K562 (cell line): ENCODE data around the gene TMEM185A. TPM values are rescaled to one million over a fixed set of nuclear protein-coding genes. Genes with fewer than 3 reads are reported as not detected.
"Not testable (repeated sequence)": the region's sequence is repeated elsewhere in the genome, so short reads cannot be mapped to it uniquely, and the experiment has no call there.

Source experiments
- ATAC-seq: fragments of 200-7000 bp; cut with Tn5 transposase; 3 replicates; pipeline ENCODE4 v1.9.1; 2020; ENCODE audit warnings: moderate library complexity
- BruUV-seq: library from RNA; stranded (reverse); fragments of 400-500 nt; replicated peaks from 2 replicates; lab custom pipeline; 2021; lab: Mats Ljungman, UMichigan
- CTCF ChIA-PET: fragments of 300-600 bp; formaldehyde crosslinking; extraction: SDS; loops from one replicate; lab custom pipeline; 2021; ENCODE audit warnings: low intra/inter-chr PET ratio; lab: Yijun Ruan, JAX
- POLR2A ChIA-PET: fragments of 300-600, 350-650 bp; sonication (Branson Sonifier 250); formaldehyde crosslinking; extraction: SDS; loops from one replicate; lab custom pipeline; 2021; ENCODE audit warnings: antibody characterized with exemption, inconsistent platforms; lab: Yijun Ruan, JAX
- DNase-seq, 4 experiments: peaks; one replicate each; pipeline versions ENCODE4 v3.0.0 to v3.0.0-alpha.2; 2011 to 2018; ENCODE audit warnings: low spot score in 3 of 4, mixed read lengths in 3 of 4; ENCODE audit errors: extremely low read depth in 1 of 4
- FAIRE-seq: peaks from 2 replicates; lab custom pipeline; 2011; peaks lifted over from hg19 to GRCh38; lab: Jason Lieb, UNC
- H2AFZ ChIP-seq: 2 replicates; pipeline ENCODE4 v1.6.0; 2011; ENCODE audit warnings: low read depth, low read length, control low read depth, inconsistent platforms
- H3K27ac ChIP-seq: fragments of 200-600 bp; 3 replicates; pipeline ENCODE4 v1.8.0; 2011; ENCODE audit warnings: low read depth, mild to moderate bottlenecking, control low read depth, inconsistent platforms, low read length, moderate library complexity, mixed read lengths; ENCODE audit errors: extremely low read depth
- H3K27me3 ChIP-seq, 2 experiments: fragments of 300-600 bp in 1 of 2; 2 replicates in 1 of 2; 3 replicates in 1 of 2; pipeline versions ENCODE4 v1.6.0 to v1.8.0; 2011; ENCODE audit warnings: inconsistent platforms in 2 of 2, low read length in 2 of 2, mild to moderate bottlenecking in 1 of 2, mixed read lengths in 1 of 2, moderate library complexity in 1 of 2; ENCODE audit not compliant: control insufficient read depth in 2 of 2, insufficient read depth in 2 of 2
- H3K36me3 ChIP-seq: fragments of 300-600 bp; 3 replicates; pipeline ENCODE4 v1.8.0; 2011; ENCODE audit warnings: mild to moderate bottlenecking, low read length, inconsistent platforms; ENCODE audit not compliant: control insufficient read depth, insufficient read depth
- H3K4me1 ChIP-seq, 2 experiments: fragments of 200-600 bp in 1 of 2; replicated peaks in 1 of 2; 2 replicates in 1 of 2; 3 replicates in 1 of 2; pipeline versions ENCODE4 v1.5.1 to v1.8.0; 2011; ENCODE audit warnings: inconsistent platforms in 2 of 2, low read length in 2 of 2, mild to moderate bottlenecking in 1 of 2, mixed read lengths in 1 of 2, moderate library complexity in 1 of 2; ENCODE audit not compliant: control insufficient read depth in 2 of 2, insufficient read depth in 2 of 2
- H3K4me2 ChIP-seq: 2 replicates; pipeline ENCODE4 v1.6.1; 2011; ENCODE audit warnings: low read length, control low read depth, inconsistent platforms, mixed read lengths; ENCODE audit not compliant: insufficient read depth
- H3K4me3 ChIP-seq: fragments of 200-600 bp; sonication (generic), shearing (Covaris generic); 2 replicates; pipeline ENCODE4 v1.5.1; 2016; ENCODE audit warnings: control low read depth, inconsistent platforms
- H3K79me2 ChIP-seq: fragments of 200-600 bp; 3 replicates; pipeline ENCODE4 v1.8.0; 2011; ENCODE audit warnings: low read length, inconsistent platforms; ENCODE audit not compliant: control insufficient read depth, insufficient read depth
- H3K9ac ChIP-seq, 2 experiments: 2 replicates each; pipeline versions ENCODE4 v1.6.0 to v1.6.1; 2011; ENCODE audit warnings: low read depth in 2 of 2, low read length in 2 of 2, control low read depth in 1 of 2, inconsistent platforms in 1 of 2, mild to moderate bottlenecking in 1 of 2, mixed read lengths in 1 of 2; ENCODE audit not compliant: insufficient read depth in 1 of 2
- H3K9me1 ChIP-seq: one replicate; pipeline ENCODE4 v1.6.0; 2011; ENCODE audit warnings: inconsistent platforms, mild to moderate bottlenecking, low read length, moderate library complexity; ENCODE audit not compliant: control insufficient read depth, insufficient read depth
- H3K9me3 ChIP-seq: replicated peaks from 2 replicates; pipeline ENCODE4 v1.5.1; 2011; ENCODE audit warnings: low read depth, low read length, inconsistent platforms; ENCODE audit not compliant: control insufficient read depth, insufficient read depth
- H4K20me1 ChIP-seq: replicated peaks from 2 replicates; pipeline ENCODE4 v1.6.1; 2011; ENCODE audit warnings: low read length, inconsistent platforms, mixed read lengths; ENCODE audit not compliant: control insufficient read depth, insufficient read depth
- MEF2A ChIP-seq: IDR thresholded peaks from 2 replicates; pipeline ENCODE4 v1.6.1; 2011; ENCODE audit warnings: low read depth, mild to moderate bottlenecking, low read length, moderate library complexity; ENCODE audit not compliant: control insufficient read depth
- WGBS: fragments of 100-300 bp; shearing (Covaris generic); methylation state at CpG from one replicate; pipeline ENCODE4 v1.1.6; 2016; ENCODE audit warnings: low coverage, mixed read lengths; ENCODE audit not compliant: insufficient coverage; ENCODE audit errors: missing lambda C conversion rate; 5-methylcytosine and 5-hydroxymethylcytosine counted together
- in situ Hi-C: fragments of 300-500 bp; cut with MboI; formaldehyde crosslinking; loops from 4 replicates; pipeline ENCODE4 v1.15.0; 2018; ENCODE audit warnings: inconsistent platforms, mixed read lengths
- intact Hi-C: fragments of 100-400 bp; cut with micrococcal nuclease; formaldehyde crosslinking; loops from 2 replicates; pipeline ENCODE4 v1.14.2; 2022
- polyA plus RNA-seq, 8 experiments: library from polyadenylated mRNA; depleted of rRNA in 4 of 8; stranded (reverse) in 5 of 8; unstranded in 3 of 8; fragments of >200 nt; fragmentation: Nextera tagmentation in 2 of 8; fragmentation: Illumina TruSeq in 1 of 8; extraction: Ambion mirVana in 2 of 8; extraction: Trizol in 1 of 8; gene quantifications; 2 replicates each; pipeline versions ENCODE4 v1.2.1 to v1.2.3, GENCODE V29; 2011 to 2014; ENCODE audit warnings: inconsistent platforms in 1 of 8, missing spikeins in 1 of 8
- total RNA-seq, 7 experiments: library from RNA; depleted of rRNA in 6 of 7; stranded (reverse); fragments of >200 nt in 6 of 7; fragmentation: Illumina TruSeq in 2 of 7; extraction: Trizol in 2 of 7; gene quantifications; 2 replicates each; pipeline versions ENCODE4 v1.2.1 to v1.2.3, GENCODE V29; 2011 to 2021; ENCODE audit warnings: low replicate concordance in 1 of 7

Gene TMEM185A
- total and polyA plus RNA-seq, 9 of the 15 experiments (the other 6 are each of a cell fraction or from before 2014, with no cell fraction given) = 0.97 to 13.7 (median 5.4) TPM

DNA sequence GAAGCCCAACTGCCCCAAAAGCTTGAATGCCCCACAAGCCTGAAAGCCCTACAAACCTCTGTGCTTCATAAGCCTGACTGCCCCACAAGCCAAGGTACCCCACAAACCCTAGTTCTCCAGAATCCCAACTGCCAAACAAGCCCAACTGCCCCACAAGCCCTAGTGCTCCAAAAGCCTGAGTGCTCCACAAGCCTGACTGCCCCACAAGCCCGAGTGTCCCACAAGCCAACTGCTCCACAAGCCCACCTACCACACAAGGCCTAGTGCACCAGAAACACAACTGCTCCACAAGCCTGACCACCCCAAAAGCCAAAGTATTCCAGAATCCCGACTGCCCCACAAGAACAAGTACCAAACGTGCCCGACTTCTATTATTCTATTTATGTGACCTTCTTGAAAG lies 68.2 kb downstream of the TMEM185A start (continued):
- TF ChIP-seq MEF2A = no peak

DNA sequence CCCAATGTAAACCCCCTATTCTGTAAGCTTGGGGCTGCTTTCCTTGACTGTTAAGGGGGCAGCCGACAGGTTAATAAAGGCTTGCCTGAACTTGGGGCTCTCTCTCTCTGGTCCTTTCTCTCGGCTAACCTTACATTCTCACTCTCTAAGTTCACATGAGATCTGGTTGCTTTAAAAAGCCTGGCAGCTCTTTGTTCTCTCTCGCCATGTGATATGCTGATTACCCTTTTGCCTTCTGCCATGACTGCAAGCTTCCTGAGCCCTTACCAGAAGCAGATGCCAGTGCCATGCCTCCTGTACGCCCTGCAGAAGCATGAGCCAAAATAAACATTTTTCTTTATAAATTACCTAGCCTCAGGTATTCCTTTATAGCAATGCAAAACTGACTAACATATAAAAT lies 76.3 kb downstream of the TMEM185A start:
- H3K9ac ChIP-seq, FAIRE-seq, H2AFZ ChIP-seq, CTCF ChIA-PET, H3K27me3 ChIP-seq, ATAC-seq, H3K27ac ChIP-seq, H3K4me2 ChIP-seq, POLR2A ChIA-PET, intact Hi-C loops, DNase-seq, BruUV-seq, in situ Hi-C loops, H3K79me2 ChIP-seq, H3K9me3 ChIP-seq, H4K20me1 ChIP-seq, H3K9me1 ChIP-seq, H3K4me1 ChIP-seq, H3K4me3 ChIP-seq, H3K36me3 ChIP-seq: not testable (repeated sequence)
- WGBS = no CpG with 5 or more reads among the region's 4 CpGs

DNA sequence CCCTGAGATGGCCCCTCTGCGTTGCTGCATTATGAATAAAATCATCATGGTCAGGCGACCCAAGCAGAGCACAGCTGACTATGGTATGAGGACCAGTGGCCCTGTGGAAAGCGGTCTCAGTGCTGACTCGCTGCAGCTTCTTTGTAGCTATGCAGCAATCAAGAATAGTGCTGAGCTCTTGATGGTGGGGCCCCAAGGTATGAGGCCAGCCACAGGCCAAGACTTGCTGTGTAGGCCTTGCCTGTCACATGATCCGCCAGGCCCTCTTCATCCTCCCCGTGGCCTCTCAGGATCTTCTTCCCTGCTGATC lies 79.7 kb downstream of the TMEM185A start:
- intact Hi-C loops, H3K4me3 ChIP-seq, ATAC-seq, BruUV-seq, H3K4me2 ChIP-seq, H3K27ac ChIP-seq, H4K20me1 ChIP-seq, H3K79me2 ChIP-seq, H2AFZ ChIP-seq, in situ Hi-C loops, DNase-seq, H3K9me3 ChIP-seq, H3K36me3 ChIP-seq, H3K4me1 ChIP-seq, FAIRE-seq, POLR2A ChIA-PET, H3K9me1 ChIP-seq, H3K27me3 ChIP-seq, CTCF ChIA-PET, H3K9ac ChIP-seq: not testable (repeated sequence)
- WGBS = no CpG with 5 or more reads among the region's 6 CpGs

DNA sequence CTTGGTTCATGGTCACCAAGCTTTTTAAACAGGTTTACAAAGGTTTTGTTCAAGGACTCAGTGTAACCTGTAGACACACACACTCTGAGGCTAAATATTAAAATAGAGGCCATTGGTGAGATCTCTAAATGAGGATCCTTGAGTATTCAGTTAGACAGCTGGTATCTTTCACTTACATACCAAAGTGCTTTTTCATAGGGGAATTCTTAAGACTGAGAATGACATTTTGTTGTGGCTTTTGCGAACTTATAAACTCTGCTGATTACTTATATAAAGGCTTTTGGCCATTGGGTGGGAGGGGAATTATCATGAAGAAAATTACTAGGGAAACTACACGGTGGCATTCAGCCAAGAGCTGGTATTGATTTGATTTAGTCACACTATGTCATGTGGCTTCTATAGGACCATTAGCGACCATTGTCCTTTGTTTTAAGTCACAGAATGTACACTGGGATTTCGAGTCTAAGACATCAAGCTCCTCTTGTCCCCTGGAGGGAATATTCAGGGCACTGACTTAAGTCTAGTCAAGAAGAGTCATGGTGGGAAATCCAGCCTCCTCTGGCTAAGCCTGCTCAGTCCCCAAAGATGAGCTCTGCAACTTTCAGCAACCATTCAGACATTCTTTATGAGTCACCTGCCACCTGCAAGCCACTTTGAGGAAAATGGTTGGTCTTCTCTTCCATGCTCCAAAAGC lies 80.2 kb downstream of the TMEM185A start:
- FAIRE-seq, CTCF ChIA-PET: not testable (repeated sequence)

More for the DNA sequence above, 80.2 kb downstream of the TMEM185A start:
- H3K9me3 ChIP-seq, H3K27me3 ChIP-seq, H3K79me2 ChIP-seq, H3K36me3 ChIP-seq, in situ Hi-C loops, intact Hi-C loops, H3K9me1 ChIP-seq, H2AFZ ChIP-seq, DNase-seq, H3K9ac ChIP-seq, H3K4me1 ChIP-seq, ATAC-seq, H3K4me2 ChIP-seq, H4K20me1 ChIP-seq, H3K27ac ChIP-seq, H3K4me3 ChIP-seq, POLR2A ChIA-PET, BruUV-seq: not testable (repeated sequence)
- no CpG with 5 or more reads among the region's 4 CpGs for WGBS
